ENCODE results near the gene AQP12A. TPM values are rescaled to one million over a fixed set of nuclear protein-coding genes. Genes with fewer than 3 reads are reported as not detected.

AQP12A gene
- total RNA-seq, 5 donors from 2014 or later (not counting 1 experiment from before 2014, with no cell fraction given), result not detected

DNA sequence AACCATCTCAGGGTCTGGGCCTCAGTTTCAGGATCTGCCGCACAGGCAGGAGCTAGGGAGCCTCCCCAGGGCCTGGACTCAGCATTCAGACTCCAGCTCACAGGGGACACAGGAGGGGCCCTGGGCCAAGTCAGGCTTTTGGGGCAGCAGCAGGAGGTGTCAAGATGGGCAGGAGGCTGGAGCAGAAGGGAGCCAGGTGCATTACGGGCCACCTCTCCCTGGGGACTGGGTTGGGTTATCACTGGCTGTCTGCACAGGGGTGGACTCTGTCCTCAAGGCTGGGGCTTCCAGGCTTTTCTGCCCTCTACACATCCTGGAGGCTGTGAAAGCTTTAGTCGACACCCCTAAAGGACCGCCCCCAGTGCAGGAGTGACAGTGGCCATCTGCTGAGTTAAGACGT lies 20.0 kb downstream of the AQP12A start:
- peaks cover 0 to 27% of the 10 kb centered on the region in 2 experiments for H3K27me3 ChIP-seq (replicated peaks in 1 of 2; ENCODE audit: control insufficient read depth in 2 of 2, extremely low read depth in 1 of 2, insufficient read depth in 2 of 2, low read length in 1 of 2)
- Mint-ChIP-seq H3K9me3 (no peaks in the 10 kb centered on the region), H3K4me1 (no peaks in the 10 kb centered on the region), H3K4me3 (no peak overlapping the region), H3K27me3 (peaks cover 0 to 2% of the 10 kb centered on the region in 2 donors), H3K27ac (no peak overlapping the region), H3K36me3 (no peaks in the 10 kb centered on the region)
- CTCF ChIA-PET, result no interaction called here
- H3K9me3 ChIP-seq, result no peaks in the 10 kb centered on the region
- H3K4me1 ChIP-seq (ENCODE audit: control insufficient read depth in 1 of 2, extremely low read depth in 1 of 2, insufficient read depth in 2 of 2, low read length in 2 of 2), result no peaks in the 10 kb centered on the region
- 92% methylated on average over 5 of the region's 5 CpGs for WGBS (ENCODE audit: insufficient coverage)
- POLR2A ChIA-PET, result no interaction called here
- H3K27ac ChIP-seq (ENCODE audit: low read length), result no peak overlapping the region
- no peak overlapping the region for H3K4me3 ChIP-seq (ENCODE audit: control insufficient read depth in 1 of 2, extremely low read depth in 1 of 2, low read length in 1 of 2)
- no peak for DNase-seq
- ATAC-seq (replicated peaks in 1 of 4), result no peak
- no peaks in the 10 kb centered on the region for H3K36me3 ChIP-seq (ENCODE audit: control insufficient read depth in 2 of 2, extremely low read depth in 1 of 2, insufficient read depth in 1 of 2, low read length in 1 of 2)

DNA sequence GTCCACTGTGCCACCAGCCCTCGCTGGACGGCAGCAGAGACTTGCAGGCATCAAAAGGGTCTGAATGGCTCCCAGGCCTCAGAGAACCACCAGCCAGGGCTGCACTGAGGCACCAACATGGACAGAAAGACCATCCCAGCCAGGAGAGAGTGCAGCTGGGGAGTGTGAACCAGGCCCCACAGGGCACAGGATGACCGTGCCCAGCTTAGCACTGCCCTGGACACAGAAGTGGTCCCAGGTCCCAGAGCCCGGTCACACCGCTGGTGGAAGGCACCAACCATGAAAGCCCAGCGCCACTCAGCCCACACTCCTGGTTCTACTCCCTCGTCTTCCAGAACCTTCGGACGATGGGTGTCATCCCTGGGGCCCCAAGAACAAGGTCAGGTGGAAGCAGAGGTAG lies 20.5 kb downstream of the AQP12A start:
- no peak overlapping the region for H3K4me3 ChIP-seq (ENCODE audit: control insufficient read depth in 1 of 2, extremely low read depth in 1 of 2, low read length in 1 of 2)
- POLR2A ChIA-PET, result no interaction called here
- peaks cover 0 to 29% of the 10 kb centered on the region in 2 experiments for H3K27me3 ChIP-seq (replicated peaks in 1 of 2; ENCODE audit: control insufficient read depth in 2 of 2, extremely low read depth in 1 of 2, insufficient read depth in 2 of 2, low read length in 1 of 2)
- no peaks in the 10 kb centered on the region for H3K4me1 ChIP-seq (ENCODE audit: control insufficient read depth in 1 of 2, extremely low read depth in 1 of 2, insufficient read depth in 2 of 2, low read length in 2 of 2)
- H3K36me3 Mint-ChIP-seq, result no peaks in the 10 kb centered on the region
- no peaks in the 10 kb centered on the region for H3K36me3 ChIP-seq (ENCODE audit: control insufficient read depth in 2 of 2, extremely low read depth in 1 of 2, insufficient read depth in 1 of 2, low read length in 1 of 2)
- H3K27ac ChIP-seq (ENCODE audit: low read length), result no peak overlapping the region
- no peaks in the 10 kb centered on the region for H3K9me3 ChIP-seq
- peaks cover 0 to 2% of the 10 kb centered on the region in 2 donors for H3K27me3 Mint-ChIP-seq
- H3K9me3 Mint-ChIP-seq, result no peaks in the 10 kb centered on the region
- ATAC-seq (replicated peaks in 1 of 4), result no peak
- no peak overlapping the region for H3K4me3 Mint-ChIP-seq
- CTCF ChIA-PET, result no interaction called here
- WGBS (ENCODE audit: insufficient coverage), result 97% methylated on average over 6 of the region's 9 CpGs
- no peaks in the 10 kb centered on the region for H3K4me1 Mint-ChIP-seq
- DNase-seq, result no peak
- no peak overlapping the region for H3K27ac Mint-ChIP-seq

DNA sequence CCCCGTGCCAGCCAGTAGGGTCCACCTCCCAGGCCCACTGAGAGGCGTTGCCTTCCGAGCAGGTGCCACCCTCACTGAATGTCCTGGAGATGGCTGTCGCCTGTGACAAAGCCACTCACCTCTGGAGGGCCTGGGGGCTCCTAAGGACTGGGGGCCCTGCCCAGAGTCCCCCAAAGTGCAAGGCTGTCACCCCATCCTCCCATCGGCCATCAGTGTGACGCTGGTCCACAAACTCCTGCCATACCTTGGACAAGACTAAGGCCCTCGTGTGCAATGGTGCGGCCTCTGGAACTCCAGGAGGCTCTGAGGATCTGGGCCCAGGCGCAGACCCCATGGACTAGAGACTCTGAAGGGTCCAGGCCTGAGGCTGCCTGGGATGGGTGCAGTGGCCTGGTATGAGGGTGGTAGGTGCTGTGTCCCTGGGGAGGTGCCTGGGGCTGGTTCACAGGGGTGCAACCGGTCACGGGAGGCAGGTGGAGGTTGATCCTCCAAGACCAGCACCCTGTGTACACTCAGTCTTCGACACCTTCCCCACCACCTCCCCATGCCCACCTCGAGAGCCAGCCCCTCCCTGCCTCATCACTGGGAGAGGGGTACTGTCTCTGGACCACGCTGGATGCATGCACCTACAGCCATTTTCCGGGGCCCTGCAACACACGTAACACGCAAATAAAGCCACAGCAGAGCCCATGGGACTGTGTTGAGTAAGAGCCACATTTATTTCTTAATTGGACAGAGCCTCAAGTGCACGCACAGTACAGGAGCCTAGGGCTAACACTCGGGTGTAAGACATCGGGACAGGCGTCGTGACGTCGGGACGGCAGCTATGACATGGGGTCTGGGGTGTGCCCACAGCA lies 21.6 kb downstream of the AQP12A start:
- H3K27me3 Mint-ChIP-seq, result peaks cover 0 to 1% of the 10 kb centered on the region in 2 donors
- no peak overlapping the region for H3K27ac Mint-ChIP-seq
- H3K4me3 Mint-ChIP-seq, result no peak overlapping the region
- no peaks in the 10 kb centered on the region for H3K4me1 Mint-ChIP-seq
- no peaks in the 10 kb centered on the region for H3K36me3 Mint-ChIP-seq
- Histone ChIP-seq H3K4me3 (ENCODE audit: control insufficient read depth in 1 of 2, extremely low read depth in 1 of 2, low read length in 1 of 2) (no peak overlapping the region), H3K36me3 (ENCODE audit: control insufficient read depth in 2 of 2, extremely low read depth in 1 of 2, insufficient read depth in 1 of 2, low read length in 1 of 2) (no peaks in the 10 kb centered on the region), H3K27me3 (replicated peaks in 1 of 2; ENCODE audit: control insufficient read depth in 2 of 2, extremely low read depth in 1 of 2, insufficient read depth in 2 of 2, low read length in 1 of 2) (peaks cover 0 to 32% of the 10 kb centered on the region in 2 experiments), H3K4me1 (ENCODE audit: control insufficient read depth in 1 of 2, extremely low read depth in 1 of 2, insufficient read depth in 2 of 2, low read length in 2 of 2) (no peaks in the 10 kb centered on the region), H3K9me3 (no peaks in the 10 kb centered on the region), H3K27ac (ENCODE audit: low read length) (no peak overlapping the region)
- ChIA-PET POLR2A (no interaction called here), CTCF (no interaction called here)
- H3K9me3 Mint-ChIP-seq, result no peaks in the 10 kb centered on the region
- no peak for DNase-seq
- ATAC-seq (replicated peaks in 1 of 4), result no peak
- 84% methylated on average over 20 of the region's 25 CpGs for WGBS (ENCODE audit: insufficient coverage)

DNA sequence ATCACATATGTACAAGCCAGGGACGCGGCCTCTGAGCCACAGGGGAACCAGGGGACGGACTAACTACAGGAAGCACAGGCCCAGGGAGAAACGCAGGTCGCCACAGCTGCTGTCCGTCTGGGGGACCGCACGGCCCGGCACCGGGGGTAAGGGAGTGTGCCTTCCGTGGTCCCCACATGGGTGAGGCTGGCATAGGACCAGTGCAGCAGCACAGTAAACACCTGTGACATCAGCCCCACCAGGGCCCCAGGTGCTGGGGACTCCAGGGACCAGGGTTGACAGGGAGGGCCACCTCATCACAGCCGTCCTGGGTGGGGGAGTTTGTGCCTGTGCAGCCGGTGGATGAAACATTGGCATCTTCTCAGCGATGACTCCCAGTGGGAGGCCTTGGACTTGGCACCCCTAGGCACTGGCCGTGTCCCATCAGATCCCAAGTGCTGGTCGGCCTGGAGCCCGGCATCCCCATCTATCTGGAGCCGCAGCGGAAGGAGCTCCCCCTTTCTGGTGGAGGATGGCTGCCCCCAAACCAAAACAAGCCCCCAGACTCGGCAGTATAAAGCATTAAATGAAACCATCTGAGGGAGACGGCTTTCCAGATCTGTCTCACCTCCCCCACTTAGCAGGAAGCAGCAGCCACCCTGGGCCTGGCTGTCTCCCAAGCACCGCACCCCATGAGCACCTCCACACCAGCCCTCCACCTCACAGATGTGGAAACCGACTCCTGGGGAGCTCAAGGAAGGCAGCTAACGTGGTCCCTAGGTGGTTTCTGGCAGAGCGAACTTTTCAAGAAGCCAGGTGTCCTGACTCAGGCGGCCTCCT lies 22.5 kb downstream of the AQP12A start:
- H3K27ac Mint-ChIP-seq, result no peak overlapping the region
- no peaks in the 10 kb centered on the region for H3K4me1 ChIP-seq (ENCODE audit: control insufficient read depth in 1 of 2, extremely low read depth in 1 of 2, insufficient read depth in 2 of 2, low read length in 2 of 2)
- no peaks in the 10 kb centered on the region for H3K27me3 Mint-ChIP-seq

DNA sequence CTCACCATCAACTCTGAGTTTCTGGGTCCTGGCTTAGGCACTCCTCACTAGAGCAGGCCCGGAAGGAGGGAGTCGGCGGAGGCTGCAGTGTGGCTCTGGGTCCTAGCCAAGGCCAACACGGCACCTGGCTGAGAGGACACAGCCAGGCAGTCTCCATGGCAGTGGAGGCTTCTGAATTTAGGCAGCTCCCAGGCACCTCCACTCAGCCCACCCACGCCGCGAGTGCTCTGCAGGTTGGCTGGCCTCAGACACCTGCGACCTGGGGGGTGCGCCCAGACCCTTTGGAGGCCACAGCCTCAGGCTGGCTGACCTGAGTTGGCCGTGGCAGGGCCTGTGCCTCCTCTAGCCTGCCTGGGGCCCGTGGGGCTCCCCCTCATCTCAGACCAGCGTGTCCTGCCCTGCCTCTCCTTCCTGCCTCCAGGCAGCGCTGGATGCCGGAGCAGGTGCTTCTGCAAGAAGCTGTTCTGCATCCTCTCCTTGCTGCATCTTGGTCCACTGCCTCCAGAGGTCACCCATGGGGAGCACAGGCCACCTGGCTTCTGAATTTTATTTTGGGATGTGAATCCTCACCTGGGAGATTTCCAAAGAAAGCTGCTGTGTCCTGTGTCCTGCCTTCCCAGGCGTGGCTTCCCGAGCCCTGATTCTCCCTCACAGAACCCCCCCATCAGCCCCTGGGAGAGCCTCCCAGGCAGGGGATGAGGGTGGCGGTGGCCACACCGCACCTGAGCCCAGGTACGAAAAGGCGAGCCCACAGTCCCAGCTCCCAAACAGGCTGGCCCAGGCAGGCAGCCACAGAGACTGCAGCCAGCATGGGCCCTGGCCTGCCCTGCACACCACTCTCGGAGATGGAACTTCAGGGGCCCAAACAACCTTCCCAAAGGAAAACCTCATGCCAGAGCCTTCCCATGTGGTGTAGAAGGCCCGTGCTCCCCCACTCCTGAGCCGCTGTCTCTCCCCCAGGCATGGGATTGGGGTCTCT lies 23.4 kb downstream of the AQP12A start:
- Mint-ChIP-seq H3K27me3 (no peaks in the 10 kb centered on the region), H3K36me3 (no peaks in the 10 kb centered on the region), H3K4me3 (no peak overlapping the region), H3K4me1 (no peaks in the 10 kb centered on the region), H3K27ac (no peak overlapping the region), H3K9me3 (no peaks in the 10 kb centered on the region)
- Histone ChIP-seq H3K4me3 (ENCODE audit: control insufficient read depth in 1 of 2, extremely low read depth in 1 of 2, low read length in 1 of 2) (no peak overlapping the region), H3K27ac (ENCODE audit: low read length) (no peak overlapping the region), H3K9me3 (no peaks in the 10 kb centered on the region), H3K27me3 (replicated peaks in 1 of 2; ENCODE audit: control insufficient read depth in 2 of 2, extremely low read depth in 1 of 2, insufficient read depth in 2 of 2, low read length in 1 of 2) (peaks cover 0 to 43% of the 10 kb centered on the region in 2 experiments), H3K4me1 (ENCODE audit: control insufficient read depth in 1 of 2, extremely low read depth in 1 of 2, insufficient read depth in 2 of 2, low read length in 2 of 2) (no peaks in the 10 kb centered on the region), H3K36me3 (ENCODE audit: control insufficient read depth in 2 of 2, extremely low read depth in 1 of 2, insufficient read depth in 1 of 2, low read length in 1 of 2) (no peaks in the 10 kb centered on the region)
- no peak for ATAC-seq (replicated peaks in 1 of 4)
- WGBS (ENCODE audit: insufficient coverage), result 81% methylated on average over 21 of the region's 23 CpGs
- POLR2A ChIA-PET, result no interaction called here
- CTCF ChIA-PET, result no interaction called here
- no peak for DNase-seq

More for the DNA sequence above, 22.5 kb downstream of the AQP12A start:
- ChIA-PET POLR2A (no interaction called here), CTCF (no interaction called here)
- no peak for DNase-seq
- no peak for ATAC-seq (replicated peaks in 1 of 4)
- Mint-ChIP-seq H3K4me1 (no peaks in the 10 kb centered on the region), H3K4me3 (no peak overlapping the region), H3K9me3 (no peaks in the 10 kb centered on the region), H3K36me3 (no peaks in the 10 kb centered on the region)
- Histone ChIP-seq H3K27me3 (replicated peaks in 1 of 2; ENCODE audit: control insufficient read depth in 2 of 2, extremely low read depth in 1 of 2, insufficient read depth in 2 of 2, low read length in 1 of 2) (peaks cover 0 to 36% of the 10 kb centered on the region in 2 experiments), H3K9me3 (no peaks in the 10 kb centered on the region), H3K27ac (ENCODE audit: low read length) (no peak overlapping the region), H3K4me3 (ENCODE audit: control insufficient read depth in 1 of 2, extremely low read depth in 1 of 2, low read length in 1 of 2) (no peak overlapping the region), H3K36me3 (ENCODE audit: control insufficient read depth in 2 of 2, extremely low read depth in 1 of 2, insufficient read depth in 1 of 2, low read length in 1 of 2) (no peaks in the 10 kb centered on the region)
- WGBS (ENCODE audit: insufficient coverage), result 80% methylated on average over 23 of the region's 26 CpGs

Data from T-cell (primary cell).